HepG2 (cell line): ENCODE measurements around the gene ZNF443. TPM values are rescaled to one million over a fixed set of nuclear protein-coding genes. Genes with fewer than 3 reads are reported as not detected.
A peak's percentile ranks its signal among the peaks of the same experiment; 100 is the strongest.

ENCODE experiments used
- KDM3A ChIP-seq: IDR thresholded peaks from 2 replicates; pipeline ENCODE4 v1.6.1; 2018; ENCODE audit warnings: low read depth, missing compliant biosample characterization
- LCORL ChIP-seq, 2 experiments: fragments of 450-650 bp in 1 of 2; sonication (generic) in 1 of 2; formaldehyde crosslinking in 1 of 2; IDR thresholded peaks; 2 replicates each; pipeline versions ENCODE4 v1.5.0 to v1.6.1; 2017 to 2020; ENCODE audit warnings: antibody characterized with exemption in 1 of 2, missing genetic modification reagents in 1 of 2
- NBN ChIP-seq: fragments of 450-650 bp; conservative IDR thresholded peaks from 2 replicates; pipeline ENCODE4 v1.6.1; 2017
- NFKB2 ChIP-seq: sonication (generic); formaldehyde crosslinking; IDR thresholded peaks from 2 replicates; pipeline ENCODE4 v1.4.0; 2020; ENCODE audit warnings: missing genetic modification reagents, borderline replicate concordance
- SETDB1 ChIP-seq: sonication (generic); formaldehyde crosslinking; IDR thresholded peaks from 2 replicates; pipeline ENCODE4 v1.5.1; 2020; ENCODE audit warnings: missing genetic modification reagents, mild to moderate bottlenecking, borderline replicate concordance
- ZFX ChIP-seq: sonication (generic); formaldehyde crosslinking; IDR thresholded peaks from 2 replicates; pipeline ENCODE4 v1.4.0; 2020; ENCODE audit warnings: mild to moderate bottlenecking, low read depth, missing genetic modification reagents, moderate library complexity
- ZNF382 ChIP-seq: sonication (generic); formaldehyde crosslinking; IDR thresholded peaks from 2 replicates; pipeline ENCODE4 v1.5.0; 2020; ENCODE audit warnings: missing genetic modification reagents, mild to moderate bottlenecking, borderline replicate concordance
- ZNF431 ChIP-seq: sonication (generic); formaldehyde crosslinking; IDR thresholded peaks from 2 replicates; pipeline ENCODE4 v1.9.0; 2022; ENCODE audit warnings: missing genetic modification reagents, low read depth, mild to moderate bottlenecking, borderline replicate concordance
- polyA plus RNA-seq, 8 experiments: library from polyadenylated mRNA; depleted of rRNA in 3 of 8; stranded (reverse) in 7 of 8; unstranded in 1 of 8; fragments of >200 nt; fragmentation: Illumina TruSeq in 4 of 8; extraction: Trizol in 4 of 8; gene quantifications; 2 replicates each; pipeline versions ENCODE4 v1.2.1 to v1.2.3, GENCODE V29; 2011 to 2016; ENCODE audit warnings: low read depth in 4 of 8, missing spikeins in 1 of 8, mixed read lengths in 1 of 8; ENCODE audit not compliant: insufficient read depth in 1 of 8
- total RNA-seq, 5 experiments: library from RNA; depleted of rRNA; stranded (reverse); fragments of >200 nt; fragmentation: Illumina TruSeq; extraction: Trizol; gene quantifications; 2 replicates each; pipeline ENCODE4 v1.2.3, GENCODE V29; 2016; ENCODE audit warnings: low read depth in 1 of 5
- TF ChIP-seq, protein P1 (sequence below): sonication (generic); formaldehyde crosslinking; IDR thresholded peaks from 2 replicates; pipeline ENCODE4 v1.4.0; 2020; ENCODE audit warnings: mild to moderate bottlenecking, missing genetic modification reagents, borderline replicate concordance
- TF ChIP-seq, protein P2 (sequence below): sonication (generic); formaldehyde crosslinking; IDR thresholded peaks from one replicate; pipeline ENCODE4 v1.5.1; 2020; ENCODE audit warnings: mild to moderate bottlenecking, missing genetic modification reagents; ENCODE audit errors: not compliant biosample characterization
- TF ChIP-seq, protein P3 (sequence below): IDR thresholded peaks from 2 replicates; pipeline ENCODE4 v1.6.1; 2016; ENCODE audit warnings: missing genetic modification reagents, missing compliant biosample characterization

Gene ZNF443
- total and polyA plus RNA-seq, 2 of the 13 experiments (the other 11 are each of a cell fraction or from before 2014, with no cell fraction given), result 3.6 to 19.0 TPM

GRCh38 chr19:12484371-12485051 lies 43.7 kb upstream of the ZNF443 start, which contains the start of gene ZNF709 (continued):
- TF ChIP-seq, protein P1, sequence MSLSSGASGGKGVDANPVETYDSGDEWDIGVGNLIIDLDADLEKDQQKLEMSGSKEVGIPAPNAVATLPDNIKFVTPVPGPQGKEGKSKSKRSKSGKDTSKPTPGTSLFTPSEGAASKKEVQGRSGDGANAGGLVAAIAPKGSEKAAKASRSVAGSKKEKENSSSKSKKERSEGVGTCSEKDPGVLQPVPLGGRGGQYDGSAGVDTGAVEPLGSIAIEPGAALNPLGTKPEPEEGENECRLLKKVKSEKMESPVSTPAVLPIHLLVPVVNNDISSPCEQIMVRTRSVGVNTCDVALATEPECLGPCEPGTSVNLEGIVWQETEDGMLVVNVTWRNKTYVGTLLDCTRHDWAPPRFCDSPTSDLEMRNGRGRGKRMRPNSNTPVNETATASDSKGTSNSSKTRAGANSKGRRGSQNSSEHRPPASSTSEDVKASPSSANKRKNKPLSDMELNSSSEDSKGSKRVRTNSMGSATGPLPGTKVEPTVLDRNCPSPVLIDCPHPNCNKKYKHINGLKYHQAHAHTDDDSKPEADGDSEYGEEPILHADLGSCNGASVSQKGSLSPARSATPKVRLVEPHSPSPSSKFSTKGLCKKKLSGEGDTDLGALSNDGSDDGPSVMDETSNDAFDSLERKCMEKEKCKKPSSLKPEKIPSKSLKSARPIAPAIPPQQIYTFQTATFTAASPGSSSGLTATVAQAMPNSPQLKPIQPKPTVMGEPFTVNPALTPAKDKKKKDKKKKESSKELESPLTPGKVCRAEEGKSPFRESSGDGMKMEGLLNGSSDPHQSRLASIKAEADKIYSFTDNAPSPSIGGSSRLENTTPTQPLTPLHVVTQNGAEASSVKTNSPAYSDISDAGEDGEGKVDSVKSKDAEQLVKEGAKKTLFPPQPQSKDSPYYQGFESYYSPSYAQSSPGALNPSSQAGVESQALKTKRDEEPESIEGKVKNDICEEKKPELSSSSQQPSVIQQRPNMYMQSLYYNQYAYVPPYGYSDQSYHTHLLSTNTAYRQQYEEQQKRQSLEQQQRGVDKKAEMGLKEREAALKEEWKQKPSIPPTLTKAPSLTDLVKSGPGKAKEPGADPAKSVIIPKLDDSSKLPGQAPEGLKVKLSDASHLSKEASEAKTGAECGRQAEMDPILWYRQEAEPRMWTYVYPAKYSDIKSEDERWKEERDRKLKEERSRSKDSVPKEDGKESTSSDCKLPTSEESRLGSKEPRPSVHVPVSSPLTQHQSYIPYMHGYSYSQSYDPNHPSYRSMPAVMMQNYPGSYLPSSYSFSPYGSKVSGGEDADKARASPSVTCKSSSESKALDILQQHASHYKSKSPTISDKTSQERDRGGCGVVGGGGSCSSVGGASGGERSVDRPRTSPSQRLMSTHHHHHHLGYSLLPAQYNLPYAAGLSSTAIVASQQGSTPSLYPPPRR (CRISPR knock-in tag), result no peak; the same call in 1 of the 2 replicates
- peak; percentile 56; the same call in 1 of the 2 replicates for TF ChIP-seq NFKB2 (CRISPR knock-in tag)
- TF ChIP-seq LCORL (IDR thresholded peaks at IDR 0.05), result no peak
- TF ChIP-seq LCORL (CRISPR knock-in tag; IDR thresholded peaks at IDR 0.05), result no peak; the same call in 1 of the 2 replicates
- TF ChIP-seq, protein P2, sequence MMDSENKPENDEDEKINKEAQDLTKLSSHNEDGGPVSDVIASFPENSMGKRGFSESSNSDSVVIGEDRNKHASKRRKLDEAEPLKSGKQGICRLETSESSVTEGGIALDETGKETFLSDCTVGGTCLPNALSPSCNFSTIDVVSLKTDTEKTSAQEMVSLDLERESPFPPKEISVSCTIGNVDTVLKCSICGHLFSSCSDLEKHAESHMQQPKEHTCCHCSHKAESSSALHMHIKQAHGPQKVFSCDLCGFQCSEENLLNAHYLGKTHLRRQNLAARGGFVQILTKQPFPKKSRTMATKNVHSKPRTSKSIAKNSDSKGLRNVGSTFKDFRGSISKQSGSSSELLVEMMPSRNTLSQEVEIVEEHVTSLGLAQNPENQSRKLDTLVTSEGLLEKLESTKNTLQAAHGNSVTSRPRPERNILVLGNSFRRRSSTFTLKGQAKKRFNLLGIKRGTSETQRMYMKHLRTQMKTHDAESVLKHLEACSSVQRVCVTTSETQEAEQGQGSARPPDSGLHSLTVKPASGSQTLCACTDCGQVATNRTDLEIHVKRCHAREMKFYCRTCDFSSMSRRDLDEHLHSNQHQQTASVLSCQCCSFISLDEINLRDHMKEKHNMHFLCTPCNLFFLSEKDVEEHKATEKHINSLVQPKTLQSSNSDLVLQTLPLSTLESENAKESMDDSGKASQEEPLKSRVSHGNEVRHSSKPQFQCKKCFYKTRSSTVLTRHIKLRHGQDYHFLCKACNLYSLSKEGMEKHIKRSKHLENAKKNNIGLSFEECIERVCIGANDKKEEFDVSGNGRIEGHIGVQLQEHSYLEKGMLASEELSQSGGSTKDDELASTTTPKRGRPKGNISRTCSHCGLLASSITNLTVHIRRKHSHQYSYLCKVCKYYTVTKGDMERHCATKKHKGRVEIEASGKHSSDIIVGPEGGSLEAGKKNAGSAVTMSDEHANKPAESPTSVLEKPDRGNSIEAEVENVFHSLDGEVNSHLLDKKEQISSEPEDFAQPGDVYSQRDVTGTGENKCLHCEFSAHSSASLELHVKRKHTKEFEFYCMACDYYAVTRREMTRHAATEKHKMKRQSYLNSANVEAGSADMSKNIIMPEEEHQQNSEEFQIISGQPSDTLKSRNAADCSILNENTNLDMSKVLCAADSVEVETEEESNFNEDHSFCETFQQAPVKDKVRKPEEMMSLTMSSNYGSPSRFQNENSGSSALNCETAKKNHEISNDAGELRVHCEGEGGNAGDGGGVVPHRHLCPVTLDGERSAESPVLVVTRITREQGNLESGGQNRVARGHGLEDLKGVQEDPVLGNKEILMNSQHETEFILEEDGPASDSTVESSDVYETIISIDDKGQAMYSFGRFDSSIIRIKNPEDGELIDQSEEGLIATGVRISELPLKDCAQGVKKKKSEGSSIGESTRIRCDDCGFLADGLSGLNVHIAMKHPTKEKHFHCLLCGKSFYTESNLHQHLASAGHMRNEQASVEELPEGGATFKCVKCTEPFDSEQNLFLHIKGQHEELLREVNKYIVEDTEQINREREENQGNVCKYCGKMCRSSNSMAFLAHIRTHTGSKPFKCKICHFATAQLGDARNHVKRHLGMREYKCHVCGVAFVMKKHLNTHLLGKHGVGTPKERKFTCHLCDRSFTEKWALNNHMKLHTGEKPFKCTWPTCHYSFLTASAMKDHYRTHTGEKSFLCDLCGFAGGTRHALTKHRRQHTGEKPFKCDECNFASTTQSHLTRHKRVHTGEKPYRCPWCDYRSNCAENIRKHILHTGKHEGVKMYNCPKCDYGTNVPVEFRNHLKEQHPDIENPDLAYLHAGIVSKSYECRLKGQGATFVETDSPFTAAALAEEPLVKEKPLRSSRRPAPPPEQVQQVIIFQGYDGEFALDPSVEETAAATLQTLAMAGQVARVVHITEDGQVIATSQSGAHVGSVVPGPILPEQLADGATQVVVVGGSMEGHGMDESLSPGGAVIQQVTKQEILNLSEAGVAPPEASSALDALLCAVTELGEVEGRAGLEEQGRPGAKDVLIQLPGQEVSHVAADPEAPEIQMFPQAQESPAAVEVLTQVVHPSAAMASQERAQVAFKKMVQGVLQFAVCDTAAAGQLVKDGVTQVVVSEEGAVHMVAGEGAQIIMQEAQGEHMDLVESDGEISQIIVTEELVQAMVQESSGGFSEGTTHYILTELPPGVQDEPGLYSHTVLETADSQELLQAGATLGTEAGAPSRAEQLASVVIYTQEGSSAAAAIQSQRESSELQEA (CRISPR knock-in tag), result peak; percentile 79
- TF ChIP-seq ZFX (CRISPR knock-in tag), result peak; percentile 98
- no peak for TF ChIP-seq KDM3A (CRISPR knock-in tag)
- no peak for TF ChIP-seq SETDB1 (CRISPR knock-in tag)
- TF ChIP-seq NBN, result no peak
- no peak for TF ChIP-seq ZNF382 (CRISPR knock-in tag)
- TF ChIP-seq, protein P3, sequence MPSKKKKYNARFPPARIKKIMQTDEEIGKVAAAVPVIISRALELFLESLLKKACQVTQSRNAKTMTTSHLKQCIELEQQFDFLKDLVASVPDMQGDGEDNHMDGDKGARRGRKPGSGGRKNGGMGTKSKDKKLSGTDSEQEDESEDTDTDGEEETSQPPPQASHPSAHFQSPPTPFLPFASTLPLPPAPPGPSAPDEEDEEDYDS, result peak; percentile 55; the same call in 1 of the 2 replicates
- no peak for TF ChIP-seq ZNF431 (CRISPR knock-in tag)
